ENCODE data around the gene VEGFC.

Gene VEGFC

DNA sequence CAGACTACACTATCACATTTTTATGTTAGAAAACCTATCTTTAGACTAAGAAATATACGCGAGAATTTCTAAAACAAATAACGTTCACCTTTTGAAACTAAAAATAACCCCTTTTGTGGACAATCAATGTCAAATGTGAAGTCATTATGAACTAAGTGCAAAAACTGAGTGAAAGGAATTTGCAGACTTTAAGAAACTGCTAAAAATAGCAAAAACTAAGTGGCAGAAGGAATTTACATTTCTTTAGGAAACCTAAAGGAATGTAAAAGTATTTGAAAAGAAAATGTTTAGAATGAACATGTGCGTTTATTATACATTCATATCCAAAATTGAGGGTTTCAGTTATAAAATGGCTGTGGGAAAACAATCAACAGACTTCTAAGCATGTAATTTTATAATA, 58.3 kb downstream of the VEGFC start:
- Histone ChIP-seq H3K36me3 (ENCODE audit: low read depth) (peaks cover 44% of the 10 kb centered on the region), H3K27ac (ENCODE audit: poor library complexity, severe bottlenecking) (no peak overlapping the region), H3K9me3 (ENCODE audit: severe bottlenecking) (no peaks in the 10 kb centered on the region), H3K4me1 (ENCODE audit: insufficient read depth, poor library complexity, severe bottlenecking) (peaks cover 22% of the 10 kb centered on the region), H3K27me3 (ENCODE audit: insufficient read depth, poor library complexity, severe bottlenecking) (no peaks in the 10 kb centered on the region), H3K4me3 (ENCODE audit: severe bottlenecking) (no peak overlapping the region)
- TF ChIP-seq, protein P1, sequence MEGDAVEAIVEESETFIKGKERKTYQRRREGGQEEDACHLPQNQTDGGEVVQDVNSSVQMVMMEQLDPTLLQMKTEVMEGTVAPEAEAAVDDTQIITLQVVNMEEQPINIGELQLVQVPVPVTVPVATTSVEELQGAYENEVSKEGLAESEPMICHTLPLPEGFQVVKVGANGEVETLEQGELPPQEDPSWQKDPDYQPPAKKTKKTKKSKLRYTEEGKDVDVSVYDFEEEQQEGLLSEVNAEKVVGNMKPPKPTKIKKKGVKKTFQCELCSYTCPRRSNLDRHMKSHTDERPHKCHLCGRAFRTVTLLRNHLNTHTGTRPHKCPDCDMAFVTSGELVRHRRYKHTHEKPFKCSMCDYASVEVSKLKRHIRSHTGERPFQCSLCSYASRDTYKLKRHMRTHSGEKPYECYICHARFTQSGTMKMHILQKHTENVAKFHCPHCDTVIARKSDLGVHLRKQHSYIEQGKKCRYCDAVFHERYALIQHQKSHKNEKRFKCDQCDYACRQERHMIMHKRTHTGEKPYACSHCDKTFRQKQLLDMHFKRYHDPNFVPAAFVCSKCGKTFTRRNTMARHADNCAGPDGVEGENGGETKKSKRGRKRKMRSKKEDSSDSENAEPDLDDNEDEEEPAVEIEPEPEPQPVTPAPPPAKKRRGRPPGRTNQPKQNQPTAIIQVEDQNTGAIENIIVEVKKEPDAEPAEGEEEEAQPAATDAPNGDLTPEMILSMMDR (IDR thresholded peaks at IDR 0.05; ENCODE audit: poor library complexity, severe bottlenecking): no peak
- DNase-seq (ENCODE audit: low spot score) (no peak), ATAC-seq (ENCODE audit: low read depth) (no peak)

DNA sequence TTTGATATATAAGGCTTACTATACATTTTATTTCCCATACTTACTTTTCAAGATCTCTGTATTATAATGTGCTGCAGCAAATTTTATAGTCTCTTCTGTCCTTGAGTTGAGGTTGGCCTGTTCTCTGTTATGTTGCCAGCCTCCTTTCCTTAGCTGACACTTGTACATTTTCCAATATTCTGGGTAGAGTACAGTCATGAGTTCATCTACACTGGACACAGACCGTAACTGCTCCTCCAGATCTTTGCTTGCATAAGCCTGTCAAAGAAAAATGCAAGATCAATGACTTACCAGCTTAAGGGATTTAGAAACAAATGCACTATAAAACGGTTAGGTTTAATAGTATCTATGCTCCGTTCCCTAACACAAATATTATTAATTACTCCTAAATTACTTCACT, 63.2 kb downstream of the VEGFC start:
- TF ChIP-seq, protein P1 (IDR thresholded peaks at IDR 0.05; ENCODE audit: poor library complexity, severe bottlenecking): no peak
- H3K4me3 ChIP-seq (ENCODE audit: severe bottlenecking): no peak overlapping the region
- no peak overlapping the region for H3K27ac ChIP-seq (ENCODE audit: poor library complexity, severe bottlenecking)
- H3K4me1 ChIP-seq (ENCODE audit: insufficient read depth, poor library complexity, severe bottlenecking): no peaks in the 10 kb centered on the region
- H3K9me3 ChIP-seq (ENCODE audit: severe bottlenecking): no peaks in the 10 kb centered on the region
- no peaks in the 10 kb centered on the region for H3K27me3 ChIP-seq (ENCODE audit: insufficient read depth, poor library complexity, severe bottlenecking)
- DNase-seq (ENCODE audit: low spot score) (no peak), ATAC-seq (ENCODE audit: low read depth) (no peak)
- H3K36me3 ChIP-seq (ENCODE audit: low read depth): peaks cover 71% of the 10 kb centered on the region

DNA sequence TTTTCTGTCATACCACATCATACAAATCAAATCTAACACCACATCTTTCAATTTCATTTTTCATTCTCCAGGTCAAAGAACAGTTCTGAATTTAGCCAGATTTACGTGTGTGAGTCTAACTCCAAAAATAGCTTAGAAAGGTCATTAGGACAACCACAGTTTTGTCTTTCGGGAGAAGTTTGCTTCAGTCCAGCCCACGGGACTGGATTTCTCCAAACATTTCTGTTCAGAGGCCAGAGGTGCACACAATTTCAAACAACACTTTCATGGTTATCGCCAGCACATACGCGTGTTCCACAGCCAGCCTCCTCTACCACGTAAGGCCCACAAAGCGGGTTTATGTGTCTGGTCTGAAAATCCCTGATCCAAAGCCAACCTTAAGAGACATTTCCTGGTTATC, 65.9 kb downstream of the VEGFC start:
- Histone ChIP-seq H3K27me3 (ENCODE audit: insufficient read depth, poor library complexity, severe bottlenecking) (no peaks in the 10 kb centered on the region), H3K9me3 (ENCODE audit: severe bottlenecking) (no peaks in the 10 kb centered on the region), H3K27ac (ENCODE audit: poor library complexity, severe bottlenecking) (no peak overlapping the region), H3K4me3 (ENCODE audit: severe bottlenecking) (no peak overlapping the region), H3K36me3 (ENCODE audit: low read depth) (peaks cover 84% of the 10 kb centered on the region), H3K4me1 (ENCODE audit: insufficient read depth, poor library complexity, severe bottlenecking) (no peaks in the 10 kb centered on the region)
- TF ChIP-seq, protein P1 (IDR thresholded peaks at IDR 0.05; ENCODE audit: poor library complexity, severe bottlenecking): no peak
- DNase-seq (ENCODE audit: low spot score) (no peak), ATAC-seq (ENCODE audit: low read depth) (no peak)

DNA sequence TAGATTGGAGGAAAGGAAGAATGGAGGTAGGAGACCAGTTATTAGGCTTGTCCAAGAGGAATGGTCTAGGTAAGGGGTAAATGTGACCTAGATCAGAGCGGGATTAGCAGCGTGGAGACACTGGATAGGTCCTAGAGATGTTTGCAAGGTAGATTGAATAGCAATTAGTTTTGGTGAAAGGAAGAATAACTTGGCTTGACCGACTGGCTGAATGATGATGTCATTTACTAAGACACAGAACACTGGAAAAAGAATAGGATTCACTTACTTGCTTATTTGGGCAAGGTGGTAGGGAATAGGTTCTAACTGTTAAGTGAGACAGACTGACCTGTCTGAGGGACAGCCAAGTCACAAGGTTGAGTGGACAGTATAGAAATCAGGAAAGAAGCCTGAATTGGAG, 71.3 kb downstream of the VEGFC start:
- H3K9me3 ChIP-seq (ENCODE audit: severe bottlenecking): no peaks in the 10 kb centered on the region
- peaks cover 77% of the 10 kb centered on the region for H3K36me3 ChIP-seq (ENCODE audit: low read depth)
- peaks cover 4% of the 10 kb centered on the region for H3K4me1 ChIP-seq (ENCODE audit: insufficient read depth, poor library complexity, severe bottlenecking)
- no peak overlapping the region for H3K27ac ChIP-seq (ENCODE audit: poor library complexity, severe bottlenecking)
- H3K4me3 ChIP-seq (ENCODE audit: severe bottlenecking): no peak overlapping the region
- DNase-seq (ENCODE audit: low spot score) (no peak), ATAC-seq (ENCODE audit: low read depth) (no peak)
- H3K27me3 ChIP-seq (ENCODE audit: insufficient read depth, poor library complexity, severe bottlenecking): no peaks in the 10 kb centered on the region
- TF ChIP-seq, protein P1 (IDR thresholded peaks at IDR 0.05; ENCODE audit: poor library complexity, severe bottlenecking): no peak

DNA sequence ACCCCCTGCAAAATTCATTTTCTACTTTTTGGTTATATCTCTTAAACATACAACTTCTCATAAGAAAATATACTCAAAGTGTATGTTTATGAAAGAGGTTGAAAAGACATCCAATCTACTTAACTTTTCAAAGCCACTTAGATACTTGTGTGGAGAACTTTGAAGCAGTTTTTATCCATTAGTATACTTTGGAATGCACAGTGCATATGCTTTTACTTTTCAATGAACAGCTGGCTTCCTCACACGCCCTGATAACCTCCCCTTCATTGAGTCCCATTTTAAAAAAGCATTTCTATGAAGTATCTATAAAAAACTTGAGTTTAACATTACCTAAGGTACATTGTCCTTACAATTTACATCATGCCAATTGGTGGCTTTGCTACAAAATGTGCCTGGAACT, 73.8 kb downstream of the VEGFC start:
- peaks cover 4% of the 10 kb centered on the region for H3K4me1 ChIP-seq (ENCODE audit: insufficient read depth, poor library complexity, severe bottlenecking)
- H3K27ac ChIP-seq (ENCODE audit: poor library complexity, severe bottlenecking): no peak overlapping the region
- DNase-seq (ENCODE audit: low spot score) (no peak), ATAC-seq (ENCODE audit: low read depth) (no peak)
- TF ChIP-seq, protein P1 (IDR thresholded peaks at IDR 0.05; ENCODE audit: poor library complexity, severe bottlenecking): no peak
- peaks cover 75% of the 10 kb centered on the region for H3K36me3 ChIP-seq (ENCODE audit: low read depth)
- no peaks in the 10 kb centered on the region for H3K9me3 ChIP-seq (ENCODE audit: severe bottlenecking)
- no peak overlapping the region for H3K4me3 ChIP-seq (ENCODE audit: severe bottlenecking)
- no peaks in the 10 kb centered on the region for H3K27me3 ChIP-seq (ENCODE audit: insufficient read depth, poor library complexity, severe bottlenecking)

Measured in RWPE2 (cell line).